Trophoblast cell (in vitro differentiated cells and primary cell): Measurements from ENCODE around the gene LGR4.
A peak's percentile ranks its signal among the peaks of the same experiment; 100 is the strongest.

Source experiments
- DNase-seq, 2 donors: peaks; one replicate each; pipeline ENCODE4 v3.0.0-alpha.2; 2016
- H2AFZ ChIP-seq: 2 replicates; pipeline ENCODE4 v1.6.1; 2013; ENCODE audit warnings: low read length, moderate library complexity, mild to moderate bottlenecking; ENCODE audit not compliant: insufficient read depth, poor library complexity
- H2AK5ac ChIP-seq: 2 replicates; pipeline ENCODE4 v1.6.1; 2013; ENCODE audit warnings: mild to moderate bottlenecking, low read length
- H2BK120ac ChIP-seq: 2 replicates; pipeline ENCODE4 v1.6.1; 2013; ENCODE audit warnings: low read length, mild to moderate bottlenecking, moderate library complexity; ENCODE audit not compliant: insufficient read depth, poor library complexity
- H2BK12ac ChIP-seq: 2 replicates; pipeline ENCODE4 v1.6.1; 2013; ENCODE audit warnings: mild to moderate bottlenecking, low read length, moderate library complexity
- H2BK5ac ChIP-seq: 2 replicates; pipeline ENCODE4 v1.6.1; 2013; ENCODE audit warnings: low read length, low read depth, moderate library complexity, mild to moderate bottlenecking; ENCODE audit not compliant: poor library complexity
- H3K14ac ChIP-seq: 2 replicates; pipeline ENCODE4 v1.6.1; 2013; ENCODE audit warnings: mild to moderate bottlenecking, low read length
- H3K18ac ChIP-seq: 2 replicates; pipeline ENCODE4 v1.6.1; 2013; ENCODE audit warnings: mild to moderate bottlenecking, low read length
- H3K23ac ChIP-seq: 2 replicates; pipeline ENCODE4 v1.6.1; 2013; ENCODE audit warnings: low read length
- H3K27ac ChIP-seq: 2 replicates; pipeline ENCODE4 v1.5.1; 2013; ENCODE audit warnings: low read depth, mild to moderate bottlenecking, inconsistent platforms, low read length, moderate library complexity
- H3K27me3 ChIP-seq: 2 replicates; pipeline ENCODE4 v1.6.1; 2013; ENCODE audit warnings: inconsistent platforms, mild to moderate bottlenecking, low read length, moderate library complexity; ENCODE audit not compliant: insufficient read depth
- H3K36me3 ChIP-seq, 2 experiments: 1 replicate in 1 of 2; 2 replicates in 1 of 2; pipeline ENCODE4 v1.6.1; 2013; ENCODE audit warnings: low read length in 2 of 2, mild to moderate bottlenecking in 2 of 2, moderate library complexity in 1 of 2; ENCODE audit not compliant: insufficient read depth in 2 of 2, control insufficient read depth in 1 of 2
- H3K4ac ChIP-seq: 2 replicates; pipeline ENCODE4 v1.6.1; 2013; ENCODE audit warnings: low read depth, mild to moderate bottlenecking, low read length, moderate library complexity
- H3K4me1 ChIP-seq, 2 experiments: 1 replicate in 1 of 2; 2 replicates in 1 of 2; pipeline ENCODE4 v1.6.1; 2013; ENCODE audit warnings: low read length in 2 of 2, mild to moderate bottlenecking in 2 of 2, moderate library complexity in 1 of 2; ENCODE audit not compliant: insufficient read depth in 2 of 2, control insufficient read depth in 1 of 2
- H3K4me2 ChIP-seq: 2 replicates; pipeline ENCODE4 v1.6.1; 2013; ENCODE audit warnings: inconsistent platforms, mild to moderate bottlenecking, low read length, moderate library complexity
- H3K4me3 ChIP-seq: 2 replicates; pipeline ENCODE4 v1.5.1; 2013; ENCODE audit warnings: mild to moderate bottlenecking, low read depth, low read length, inconsistent platforms
- H3K79me1 ChIP-seq: one replicate; pipeline ENCODE4 v1.6.1; 2013; ENCODE audit warnings: low read length
- H3K79me2 ChIP-seq: 2 replicates; pipeline ENCODE4 v1.6.1; 2013; ENCODE audit warnings: low read length, mild to moderate bottlenecking; ENCODE audit not compliant: control insufficient read depth, insufficient read depth, poor library complexity
- H3K9ac ChIP-seq: 2 replicates; pipeline ENCODE4 v1.6.1; 2013; ENCODE audit warnings: mild to moderate bottlenecking, low read length
- H3K9me3 ChIP-seq: 2 replicates; pipeline ENCODE4 v1.6.1; 2013; ENCODE audit warnings: low read depth, mild to moderate bottlenecking, control low read depth, inconsistent platforms, low read length; ENCODE audit not compliant: insufficient read depth
- H4K12ac ChIP-seq: 2 replicates; pipeline ENCODE4 v1.6.1; 2013; ENCODE audit warnings: low read depth, mild to moderate bottlenecking, low read length, moderate library complexity
- H4K8ac ChIP-seq: 2 replicates; pipeline ENCODE4 v1.6.1; 2013; ENCODE audit warnings: low read depth, mild to moderate bottlenecking, low read length, moderate library complexity
- H4K91ac ChIP-seq: one replicate; pipeline ENCODE4 v1.6.1; 2013; ENCODE audit warnings: low read depth, mild to moderate bottlenecking, low read length, moderate library complexity
- WGBS: extraction: QIAGEN DNeasy Blood & Tissue Kit; methylation state at CpG from one replicate; pipeline ENCODE4 v1.1.7; 2013; ENCODE audit warnings: missing lambda C conversion rate; ENCODE audit not compliant: insufficient read length, insufficient coverage; ENCODE audit errors: extremely low coverage; 5-methylcytosine and 5-hydroxymethylcytosine counted together

The LGR4 gene

GRCh38 chr11:27392278-27393114 lies 80.1 kb downstream of the LGR4 start:
- peak overlapping the region; percentile 49 for H2BK5ac ChIP-seq
- H2AFZ ChIP-seq = no peak overlapping the region
- no peak overlapping the region for H3K14ac ChIP-seq
- H3K18ac ChIP-seq = no peak overlapping the region
- H3K27me3 ChIP-seq = no peaks in the 10 kb centered on the region
- peaks cover 12 to 16% of the 10 kb centered on the region in 2 experiments for H3K4me1 ChIP-seq
- no peak overlapping the region for H2BK12ac ChIP-seq
- no peak overlapping the region for H2BK120ac ChIP-seq
- H3K4ac ChIP-seq = no peak overlapping the region
- no peaks in the 10 kb centered on the region for H3K36me3 ChIP-seq
- no peak overlapping the region for H3K4me3 ChIP-seq
- no peak overlapping the region for H4K12ac ChIP-seq
- WGBS = no CpG with 5 or more reads among the region's 4 CpGs
- H2AK5ac ChIP-seq = no peak overlapping the region
- H3K27ac ChIP-seq = peak overlapping the region; percentile 85
- no peaks in the 10 kb centered on the region for H3K9me3 ChIP-seq
- no peak overlapping the region for H4K8ac ChIP-seq
- peak; percentile 51 to 85 for DNase-seq
- H4K91ac ChIP-seq = no peak overlapping the region
- H3K79me1 ChIP-seq = peaks cover 5% of the 10 kb centered on the region
- H3K79me2 ChIP-seq = peaks cover 2% of the 10 kb centered on the region
- no peak overlapping the region for H3K23ac ChIP-seq
- no peak overlapping the region for H3K4me2 ChIP-seq
- H3K9ac ChIP-seq = no peak overlapping the region

DNA sequence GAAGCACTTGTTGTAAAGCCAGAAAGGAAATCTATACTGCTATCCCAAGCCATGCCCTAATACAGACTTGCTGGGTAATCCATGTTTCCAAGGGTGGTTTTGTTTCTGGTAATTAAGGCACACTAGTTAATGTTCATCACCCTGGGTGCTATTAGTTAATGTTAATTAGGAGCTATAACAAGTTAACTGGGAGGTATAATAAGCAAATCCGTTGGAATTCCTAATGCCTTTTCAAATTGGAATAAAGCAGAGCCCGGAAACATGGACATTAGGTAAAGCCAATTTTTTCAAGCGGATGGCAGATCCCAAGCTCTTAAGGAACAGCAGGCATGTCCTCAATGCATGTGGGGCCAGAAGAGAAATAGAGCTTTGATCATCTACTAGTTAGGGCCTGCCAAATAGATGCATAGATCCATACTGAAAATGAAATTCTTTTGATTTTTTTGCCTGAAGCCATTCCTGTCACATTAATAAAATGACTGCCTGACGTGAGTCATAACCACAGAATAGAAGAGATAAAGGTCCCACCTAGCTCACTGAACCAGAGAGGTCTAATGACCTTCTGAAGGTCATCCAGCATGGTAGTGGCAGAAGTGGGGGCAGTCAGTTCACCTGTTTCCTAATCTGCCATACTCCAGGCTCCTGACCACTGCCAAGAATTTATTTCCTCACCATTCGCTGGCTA lies 81.1 kb downstream of the LGR4 start:
- H2BK12ac ChIP-seq = no peak overlapping the region
- H3K4me3 ChIP-seq = no peak overlapping the region
- H3K4me1 ChIP-seq = peaks cover 12 to 14% of the 10 kb centered on the region in 2 experiments
- peak in 1 of 2 donors; percentile 26 for DNase-seq
- no peak overlapping the region for H2AFZ ChIP-seq
- peaks cover 2% of the 10 kb centered on the region for H3K79me2 ChIP-seq
- no peak overlapping the region for H2BK120ac ChIP-seq
- H3K36me3 ChIP-seq = no peaks in the 10 kb centered on the region
- no peak overlapping the region for H3K9ac ChIP-seq
- no peak overlapping the region for H3K4me2 ChIP-seq
- H3K27ac ChIP-seq = no peak overlapping the region
- no peak overlapping the region for H4K12ac ChIP-seq
- no peaks in the 10 kb centered on the region for H3K9me3 ChIP-seq
- H3K18ac ChIP-seq = no peak overlapping the region
- no peak overlapping the region for H3K23ac ChIP-seq
- no peak overlapping the region for H3K4ac ChIP-seq
- no peak overlapping the region for H4K8ac ChIP-seq
- H2AK5ac ChIP-seq = no peak overlapping the region
- H3K14ac ChIP-seq = no peak overlapping the region
- H3K27me3 ChIP-seq = no peaks in the 10 kb centered on the region
- no peak overlapping the region for H4K91ac ChIP-seq
- WGBS = no CpG with 5 or more reads among the region's 5 CpGs
- no peak overlapping the region for H2BK5ac ChIP-seq
- H3K79me1 ChIP-seq = peaks cover 5% of the 10 kb centered on the region

DNA sequence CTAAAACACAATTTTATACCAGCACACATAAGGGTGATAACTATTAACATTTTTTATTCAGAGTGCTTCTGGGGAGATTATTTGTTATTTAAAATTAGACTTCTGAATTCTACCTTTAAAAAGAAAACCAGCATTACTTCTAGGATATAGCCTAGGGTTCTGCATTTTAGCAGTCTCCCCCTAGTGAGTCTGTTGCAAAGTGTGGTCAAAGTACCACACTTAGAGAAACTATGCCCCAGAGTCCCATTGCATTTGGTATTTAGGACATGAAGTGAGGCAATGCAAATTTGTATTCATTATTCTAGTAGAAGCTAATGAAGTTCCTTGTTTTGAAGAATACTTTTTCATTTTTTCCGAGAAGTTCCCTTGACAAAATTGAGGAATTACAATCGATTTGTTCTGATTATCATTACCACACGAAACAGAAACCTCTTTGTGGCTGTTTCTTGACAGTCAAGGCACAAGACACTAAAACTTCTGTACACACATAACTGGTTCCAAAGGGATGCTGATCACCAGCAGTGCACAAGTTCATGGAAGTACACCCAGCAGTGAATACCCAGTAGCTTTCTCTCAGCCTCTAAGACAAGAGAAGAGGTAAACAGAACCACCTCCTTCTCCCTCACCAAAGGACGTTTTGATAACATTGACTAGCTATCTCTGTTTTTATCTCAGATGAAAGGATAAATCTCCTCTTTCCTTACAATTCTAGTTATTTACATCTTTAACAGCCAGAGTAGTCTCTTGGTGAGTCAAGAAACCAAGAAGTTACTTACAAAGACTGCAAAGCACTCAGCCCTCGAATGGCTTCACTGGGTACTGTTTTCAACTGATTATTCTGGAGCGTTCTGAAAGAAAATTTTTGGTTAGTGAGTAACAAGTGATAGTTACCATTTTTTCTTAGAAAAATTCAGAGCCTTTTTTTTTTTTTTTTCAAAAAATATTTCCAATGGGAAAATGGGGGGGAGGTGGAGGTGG lies 82.0 kb downstream of the LGR4 start:
- Histone ChIP-seq H4K8ac (no peak overlapping the region), H2AFZ (no peak overlapping the region), H3K27me3 (no peaks in the 10 kb centered on the region), H2BK5ac (no peak overlapping the region), H3K79me1 (peaks cover 4% of the 10 kb centered on the region), H3K18ac (no peak overlapping the region), H2AK5ac (no peak overlapping the region), H3K4ac (no peak overlapping the region), H3K27ac (no peak overlapping the region), H3K14ac (no peak overlapping the region), H2BK12ac (no peak overlapping the region), H4K12ac (no peak overlapping the region), H3K4me3 (no peak overlapping the region), H3K79me2 (peaks cover 2% of the 10 kb centered on the region), H3K9ac (no peak overlapping the region), H3K4me2 (no peak overlapping the region), H2BK120ac (no peak overlapping the region), H4K91ac (no peak overlapping the region), H3K23ac (no peak overlapping the region), H3K36me3 (no peaks in the 10 kb centered on the region), H3K9me3 (no peaks in the 10 kb centered on the region), H3K4me1 (peaks cover 7 to 11% of the 10 kb centered on the region in 2 experiments)
- DNase-seq = peak; percentile 69 to 88
- WGBS = no CpG with 5 or more reads among the region's 6 CpGs

DNA sequence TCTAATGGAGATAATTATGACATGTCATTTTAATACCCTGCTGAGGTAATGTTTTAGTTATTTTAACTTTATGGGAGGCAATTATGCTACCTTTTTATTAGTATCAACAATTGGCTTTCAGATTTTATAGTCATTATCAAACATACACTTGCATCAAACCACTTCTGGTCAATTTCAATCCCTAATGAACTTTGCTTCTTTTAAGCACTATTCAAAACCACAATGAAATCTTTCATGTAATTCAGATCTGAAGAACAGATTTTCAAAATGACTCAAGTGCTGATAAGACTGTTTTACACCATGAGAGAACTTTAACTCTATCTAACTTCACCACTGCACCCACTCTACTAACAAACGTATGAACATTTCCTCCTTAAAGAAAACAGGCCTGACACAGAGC lies 83.7 kb downstream of the LGR4 start:
- Histone ChIP-seq H2BK5ac (no peak overlapping the region), H3K4me2 (no peak overlapping the region), H3K9me3 (no peaks in the 10 kb centered on the region), H2BK120ac (no peak overlapping the region), H3K4me1 (peaks cover 0 to 10% of the 10 kb centered on the region in 2 experiments), H3K18ac (no peak overlapping the region), H3K36me3 (no peaks in the 10 kb centered on the region), H3K4ac (no peak overlapping the region), H2BK12ac (no peak overlapping the region), H4K91ac (no peak overlapping the region), H4K12ac (no peak overlapping the region), H3K23ac (no peak overlapping the region), H3K9ac (no peak overlapping the region), H2AFZ (no peak overlapping the region), H3K79me2 (peaks cover under 1% of the 10 kb centered on the region), H4K8ac (no peak overlapping the region), H3K4me3 (no peak overlapping the region), H3K79me1 (peaks cover 2% of the 10 kb centered on the region), H3K27me3 (no peaks in the 10 kb centered on the region), H3K14ac (no peak overlapping the region), H2AK5ac (no peak overlapping the region), H3K27ac (no peak overlapping the region)
- no peak for DNase-seq
- no CpG with 5 or more reads among the region's 1 CpG for WGBS
